ENCODE results near the gene NDUFS1. TPM values are rescaled to one million over a fixed set of nuclear protein-coding genes. Genes with fewer than 3 reads are reported as not detected.
"Not testable (repeated sequence)": the region's sequence is repeated elsewhere in the genome, so short reads cannot be mapped to it uniquely, and the experiment has no call there.

The NDUFS1 gene
- polyA plus RNA-seq, 4 donors = 61.0 to 81.6 (median 77.6) TPM

DNA sequence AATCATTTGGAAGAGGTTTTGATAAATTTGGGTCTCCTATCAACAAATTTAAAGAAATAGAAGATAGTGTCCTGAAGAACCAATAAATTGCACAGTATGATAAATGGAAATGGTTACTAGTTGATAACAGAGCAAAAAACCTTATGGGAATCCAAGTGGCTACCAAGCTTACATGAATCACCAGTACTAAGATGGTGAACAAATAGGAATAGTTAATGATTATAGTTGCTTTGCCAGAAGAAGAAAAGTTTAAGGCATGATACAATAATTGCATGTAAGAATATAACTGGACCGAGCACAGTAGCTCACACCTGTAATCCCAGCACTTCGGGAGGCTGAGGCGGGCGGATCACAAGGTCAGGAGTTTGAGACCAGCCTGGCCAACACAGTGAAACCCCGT, 53.7 kb downstream of the NDUFS1 start:
- no peak for DNase-seq (ENCODE audit: low read depth in 4 of 4, low spot score in 2 of 4)

DNA sequence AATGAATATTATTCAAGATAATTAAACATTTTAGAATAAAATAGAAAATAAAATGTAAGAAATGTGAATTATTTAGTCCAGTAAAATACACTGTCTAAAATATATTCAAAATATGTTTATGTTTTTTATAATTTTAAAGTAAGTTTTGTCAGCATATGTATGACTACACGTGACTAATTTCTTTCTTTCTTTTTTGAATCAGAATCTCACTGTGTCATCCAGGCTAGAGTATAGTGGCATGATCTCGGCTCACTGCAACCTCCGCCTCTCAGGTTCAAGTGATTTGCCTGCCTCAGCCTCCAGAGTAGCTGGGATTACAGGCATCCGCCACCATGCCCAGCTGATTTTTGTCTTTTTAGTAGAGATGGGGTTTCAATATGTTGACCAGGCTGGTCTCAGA, 54.2 kb downstream of the NDUFS1 start:
- DNase-seq (ENCODE audit: low read depth in 4 of 4, low spot score in 2 of 4) = no peak

DNA sequence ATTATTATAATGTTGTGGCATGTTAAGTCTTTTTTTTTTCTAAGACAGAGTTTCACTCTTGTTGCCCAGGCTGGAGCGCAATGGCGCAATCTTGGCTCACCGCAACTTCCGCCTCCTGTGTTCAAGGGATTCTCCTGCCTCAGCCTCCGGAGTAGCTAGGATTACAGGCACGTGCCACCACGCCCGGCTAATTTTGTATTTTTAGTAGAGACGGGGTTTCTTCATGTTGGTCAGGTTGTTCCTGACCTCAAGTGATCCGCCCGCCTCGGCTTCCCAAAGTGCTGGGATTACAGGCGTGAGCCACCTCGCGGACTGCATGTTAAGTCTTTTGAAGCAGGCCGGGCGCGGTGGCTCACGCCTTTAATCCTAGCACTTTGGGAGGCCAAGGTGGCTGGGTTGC, 60.4 kb downstream of the NDUFS1 start:
- not testable (repeated sequence) for DNase-seq (ENCODE audit: low read depth in 4 of 4, low spot score in 2 of 4)

DNA sequence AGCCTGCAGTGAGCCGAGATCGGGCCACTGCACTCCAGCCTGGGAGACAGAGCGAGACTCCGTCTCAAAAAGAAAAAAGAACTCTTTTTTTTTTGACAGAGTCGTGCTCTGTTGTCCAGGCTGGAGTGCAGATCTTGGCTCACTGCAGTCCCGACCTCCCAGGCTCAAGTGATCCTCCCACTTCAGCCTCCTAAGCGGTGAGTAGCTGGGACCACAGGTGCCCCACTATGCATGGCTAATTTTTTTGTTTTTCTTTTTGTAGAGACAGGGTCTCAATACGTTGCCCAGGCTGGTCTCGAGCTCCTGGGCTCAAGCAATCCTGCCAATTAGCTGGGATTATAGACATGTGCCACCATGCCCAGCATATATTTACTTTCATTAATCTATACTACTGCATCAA, 60.8 kb downstream of the NDUFS1 start:
- DNase-seq (ENCODE audit: low read depth in 4 of 4, low spot score in 2 of 4) = no peak

DNA sequence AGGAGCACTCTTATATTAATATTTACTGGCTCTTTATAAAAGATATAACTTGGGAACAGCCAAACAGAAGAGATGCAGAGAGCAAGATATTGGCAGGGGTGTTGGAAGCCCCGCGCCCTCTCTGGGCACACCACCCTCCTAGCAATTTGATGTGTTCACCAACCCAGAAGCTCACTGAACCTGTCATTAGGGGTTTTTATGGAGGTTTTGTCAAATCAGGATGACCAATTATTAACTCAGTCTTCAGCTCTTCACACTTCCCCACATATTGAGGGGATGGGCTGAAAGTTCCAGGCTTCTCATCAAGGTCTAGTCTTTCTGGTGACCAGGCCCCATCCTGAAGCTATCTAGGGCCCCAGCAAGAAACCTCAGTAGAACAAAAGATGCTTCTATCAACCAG, 62.4 kb downstream of the NDUFS1 start:
- no peak for DNase-seq (ENCODE audit: low read depth in 4 of 4, low spot score in 2 of 4)

DNA sequence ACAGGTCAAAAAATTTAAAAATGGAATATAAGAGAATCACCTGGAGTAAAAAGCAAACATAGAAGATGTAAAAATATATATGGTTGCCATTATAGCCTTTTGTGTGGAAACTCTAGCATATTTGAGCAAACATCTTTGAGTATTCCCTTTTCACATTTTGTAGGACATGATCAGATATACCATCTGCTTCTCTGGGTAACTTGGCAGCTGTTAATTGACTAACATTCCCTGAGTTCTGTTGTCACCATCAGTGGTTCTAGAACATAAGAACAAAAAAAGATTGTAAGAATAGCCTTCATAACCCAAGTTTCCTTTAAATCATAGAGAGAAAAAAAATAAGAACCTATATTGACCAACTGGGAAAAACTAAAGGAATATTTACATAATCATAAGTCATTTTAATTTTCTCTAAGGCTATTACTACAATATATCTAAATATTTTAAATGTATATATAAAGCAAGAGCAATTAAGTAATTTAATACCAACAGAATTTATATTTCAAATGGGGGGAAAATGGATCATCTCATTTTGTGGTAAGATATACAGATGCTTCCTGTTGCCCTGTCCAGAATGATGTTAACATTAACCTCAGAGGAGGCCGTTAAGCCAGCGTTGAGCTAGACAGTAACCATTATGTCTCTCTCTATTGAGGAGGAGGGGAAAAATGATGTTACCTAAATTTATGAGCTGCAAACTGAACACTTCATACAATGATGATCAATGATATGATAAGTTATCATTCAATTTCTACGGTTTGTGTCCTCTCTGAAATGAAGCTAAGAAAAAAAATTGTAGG, 63.5 kb downstream of the NDUFS1 start:
- no peak for DNase-seq (ENCODE audit: low read depth in 4 of 4, low spot score in 2 of 4)

DNA sequence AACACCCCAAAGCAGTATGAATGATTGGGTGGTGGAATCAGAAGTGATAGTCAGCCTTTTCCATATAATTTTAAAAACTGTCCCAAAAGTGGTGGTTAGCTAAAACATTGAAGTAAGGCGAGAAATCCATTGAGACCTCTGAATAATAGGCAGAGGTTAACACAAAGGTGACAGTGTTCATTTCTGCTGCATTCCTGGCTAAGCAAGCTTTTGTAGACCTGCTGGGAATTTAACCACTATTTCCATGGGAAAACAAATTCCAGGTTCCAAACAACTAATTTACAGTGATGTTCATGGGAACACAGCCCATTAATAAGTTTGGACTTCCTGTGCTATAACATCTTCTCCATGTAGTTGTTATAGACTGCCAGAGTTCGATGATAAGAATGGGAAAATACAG, 66.9 kb downstream of the NDUFS1 start:
- DNase-seq (ENCODE audit: low read depth in 4 of 4, low spot score in 2 of 4) = no peak

DNA sequence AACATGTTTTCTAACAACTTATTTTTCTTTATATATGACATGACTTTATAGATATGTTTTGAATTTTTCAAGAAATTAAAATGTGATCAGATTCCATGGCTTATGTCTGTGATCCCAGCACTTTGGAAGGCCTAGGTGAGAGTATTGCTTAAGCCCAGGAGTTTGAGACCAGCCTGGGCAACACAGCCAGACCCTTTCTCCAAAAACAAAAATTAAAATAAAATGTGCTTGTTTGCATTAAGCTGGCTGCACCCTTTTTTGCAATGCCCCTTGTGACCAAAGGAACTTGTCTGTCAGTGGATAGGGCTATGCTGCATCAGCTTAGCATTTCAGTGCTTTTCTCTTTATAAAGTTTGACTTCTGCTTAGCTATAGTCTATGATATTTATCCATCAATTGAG, 71.0 kb downstream of the NDUFS1 start:
- DNase-seq (ENCODE audit: low read depth in 4 of 4, low spot score in 2 of 4) = no peak

DNA sequence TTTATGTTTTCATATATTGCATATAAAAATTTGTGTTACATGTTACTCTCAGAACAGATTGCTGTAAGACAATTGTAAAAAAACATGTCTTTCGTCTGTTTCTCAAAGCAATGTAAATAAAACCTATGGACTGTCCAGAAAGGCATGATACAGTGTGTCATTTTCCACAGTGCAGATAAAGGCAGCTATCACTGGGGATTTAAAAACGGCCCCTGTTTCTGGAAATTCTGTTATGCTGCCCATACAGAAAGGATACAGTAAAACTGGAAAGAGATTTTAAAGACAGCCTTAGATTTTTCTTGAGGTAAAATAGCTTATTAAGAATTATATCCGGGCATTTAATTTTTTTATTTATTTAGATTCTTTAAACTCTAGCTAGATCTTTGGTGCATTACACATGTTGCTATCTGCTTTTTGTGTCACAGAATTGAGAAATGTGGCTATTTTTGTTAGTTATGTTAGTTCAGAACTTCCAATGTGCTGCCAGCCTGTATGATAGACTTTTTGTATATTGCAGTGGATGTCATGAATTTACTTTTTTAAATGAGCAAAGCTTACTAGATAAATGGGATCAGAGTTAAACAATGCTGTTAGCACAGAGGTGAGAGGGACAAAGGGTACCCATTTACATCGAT, 72.4 kb downstream of the NDUFS1 start:
- peak in 1 of 4 donors; percentile 18 for DNase-seq (ENCODE audit: low read depth in 4 of 4, low spot score in 2 of 4)

DNA sequence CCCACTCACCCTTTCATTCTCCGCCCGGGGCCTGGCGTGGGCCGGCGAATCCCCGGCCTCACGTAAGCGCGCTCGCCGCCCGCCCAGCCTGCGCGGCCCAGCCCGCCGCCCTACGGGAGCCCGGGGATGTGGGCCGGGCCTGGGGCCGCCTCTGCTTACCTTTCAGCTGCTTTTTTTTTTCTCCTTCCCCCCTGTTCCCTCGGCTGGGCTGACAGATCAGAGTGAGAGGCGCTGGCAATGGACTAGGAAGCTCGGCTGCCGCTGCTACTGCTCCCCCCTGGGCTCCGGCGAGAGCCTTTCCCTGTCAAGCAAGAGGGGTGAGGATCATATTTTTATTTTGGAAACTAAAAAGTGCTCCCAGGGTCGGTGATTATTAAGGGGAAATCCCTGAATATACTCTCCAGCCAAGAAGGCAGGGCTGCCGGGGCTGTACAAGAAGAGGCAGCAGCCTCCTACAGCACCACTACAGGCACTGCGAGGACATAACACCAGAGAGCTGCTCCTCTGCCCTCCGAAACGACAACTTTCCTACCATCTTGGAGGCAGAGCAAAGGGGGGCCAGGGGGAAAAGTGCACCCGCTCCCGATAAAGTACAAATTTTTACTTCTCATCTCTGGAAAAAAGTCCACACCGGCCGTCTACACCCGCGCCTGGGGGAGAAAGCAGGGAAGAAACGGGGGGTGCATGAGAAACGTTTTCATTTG, 73.3 kb downstream of the NDUFS1 start, which contains the start of gene INO80D:
Gene INO80D, minus strand, starts transcription at position 433 of the 704 bp plus-strand sequence. CDS start 23,158 bp downstream, outside the sequence.
- DNase-seq (ENCODE audit: low read depth in 4 of 4, low spot score in 2 of 4) = peak in 3 of 4 donors; percentile 74 to 79 (median 74)

DNA sequence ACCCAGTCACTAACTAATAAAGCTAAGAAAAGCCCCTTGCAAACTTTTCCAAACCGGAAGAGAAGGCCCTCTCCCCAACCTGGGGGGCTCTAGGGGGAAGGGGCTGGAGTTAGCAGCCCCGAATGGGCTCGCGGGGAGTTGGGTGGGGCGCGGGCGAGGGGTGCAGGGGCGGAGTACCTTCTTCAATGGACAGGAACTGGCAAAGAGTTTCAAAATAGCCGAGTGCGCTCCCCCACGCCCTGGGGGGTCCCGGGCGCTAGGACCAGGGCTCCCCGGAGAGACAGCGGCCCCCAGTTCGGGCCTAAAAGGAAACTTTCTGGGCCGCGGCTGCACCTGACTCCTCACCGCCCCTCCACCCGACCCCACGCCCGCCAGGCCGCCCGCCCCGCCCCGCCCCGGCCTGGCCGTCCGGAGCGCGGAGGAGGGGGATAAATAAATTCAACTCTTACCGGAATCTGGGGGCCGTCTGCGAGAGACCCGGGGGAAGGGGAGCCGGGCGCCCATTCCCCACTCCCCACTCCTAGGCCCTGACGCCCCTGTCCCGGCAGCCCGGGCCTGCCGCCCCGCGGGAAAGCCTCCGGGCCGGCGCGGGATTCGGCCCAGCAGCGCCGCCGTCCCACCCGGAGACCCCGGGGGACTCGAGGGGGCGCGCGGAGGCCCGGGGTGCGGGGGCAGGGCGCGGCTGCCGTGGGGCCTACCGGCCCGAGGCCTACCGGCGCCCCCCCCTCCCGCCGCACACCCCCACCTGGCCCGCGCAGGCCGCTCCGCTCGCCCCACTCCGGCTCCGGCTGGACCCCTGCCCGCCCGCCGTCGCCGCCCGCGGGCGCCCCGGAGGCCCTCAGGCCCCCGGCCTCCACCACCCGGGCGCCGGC, 74.1 kb downstream of the NDUFS1 start:
- peak in 2 of 4 donors; percentile 10 to 15 for DNase-seq (ENCODE audit: low read depth in 4 of 4, low spot score in 2 of 4)

DNA sequence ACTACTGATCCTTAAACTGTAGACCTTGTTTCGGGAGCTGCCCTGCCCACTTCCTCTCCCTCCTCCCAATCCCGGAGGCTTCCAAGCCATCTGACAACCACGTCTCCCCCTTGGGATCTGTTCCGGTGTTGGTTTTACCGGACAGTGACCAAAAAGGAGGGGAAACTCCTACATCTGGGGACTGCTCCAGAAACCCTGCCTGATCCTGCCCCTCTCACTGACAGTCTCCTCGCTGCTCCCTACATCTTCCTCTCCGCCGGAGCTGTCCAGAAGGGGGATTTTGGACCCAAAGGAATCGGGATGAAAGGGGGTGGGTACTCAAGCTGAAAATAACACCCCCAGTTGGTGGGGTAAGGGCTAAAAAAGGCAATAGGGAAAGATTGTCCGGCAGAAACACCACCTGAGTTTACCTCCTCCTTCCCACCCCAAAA, 74.8 kb downstream of the NDUFS1 start:
- DNase-seq (ENCODE audit: low read depth in 4 of 4, low spot score in 2 of 4) = peak in 3 of 4 donors; percentile 65 to 78 (median 68)

DNA sequence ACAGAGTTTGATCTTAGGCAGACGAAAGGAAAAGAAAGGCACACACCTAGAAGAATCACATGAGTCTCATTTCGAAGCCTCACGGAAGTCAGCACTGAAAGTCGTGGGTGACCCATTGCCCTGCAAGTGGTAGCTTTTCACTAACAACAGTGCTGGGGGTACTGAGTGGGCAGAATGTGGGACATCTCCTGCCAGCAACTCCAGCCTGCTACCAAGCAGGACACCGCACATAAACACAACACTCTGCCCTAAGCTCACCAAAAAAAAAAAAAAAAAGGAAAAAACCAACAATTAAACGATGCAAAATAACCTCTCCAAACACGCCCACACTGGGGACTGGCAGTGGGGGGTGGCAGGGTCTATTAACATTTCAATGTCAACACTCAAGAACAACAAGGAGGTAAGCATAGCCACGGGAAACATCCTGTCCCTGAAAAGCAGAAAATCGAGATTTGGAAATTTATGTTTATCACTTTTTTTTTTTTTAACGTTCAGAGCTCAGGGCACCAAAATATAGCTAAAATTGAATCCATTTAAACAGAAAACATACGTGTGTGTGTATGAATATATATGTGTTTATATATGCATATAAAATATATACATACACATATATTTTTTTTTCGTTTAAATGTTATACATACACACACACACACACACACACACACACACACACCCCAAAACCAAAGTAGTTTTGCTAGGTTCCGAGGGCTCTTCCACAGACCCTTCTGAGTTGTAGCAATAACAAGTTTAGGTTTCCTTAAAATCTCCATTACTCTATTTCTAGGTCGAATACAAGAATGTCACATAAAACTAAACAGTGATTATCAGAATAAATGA, 75.4 kb downstream of the NDUFS1 start:
- DNase-seq (ENCODE audit: low read depth in 4 of 4, low spot score in 2 of 4) = peak in 2 of 4 donors; percentile 11 to 16

DNA sequence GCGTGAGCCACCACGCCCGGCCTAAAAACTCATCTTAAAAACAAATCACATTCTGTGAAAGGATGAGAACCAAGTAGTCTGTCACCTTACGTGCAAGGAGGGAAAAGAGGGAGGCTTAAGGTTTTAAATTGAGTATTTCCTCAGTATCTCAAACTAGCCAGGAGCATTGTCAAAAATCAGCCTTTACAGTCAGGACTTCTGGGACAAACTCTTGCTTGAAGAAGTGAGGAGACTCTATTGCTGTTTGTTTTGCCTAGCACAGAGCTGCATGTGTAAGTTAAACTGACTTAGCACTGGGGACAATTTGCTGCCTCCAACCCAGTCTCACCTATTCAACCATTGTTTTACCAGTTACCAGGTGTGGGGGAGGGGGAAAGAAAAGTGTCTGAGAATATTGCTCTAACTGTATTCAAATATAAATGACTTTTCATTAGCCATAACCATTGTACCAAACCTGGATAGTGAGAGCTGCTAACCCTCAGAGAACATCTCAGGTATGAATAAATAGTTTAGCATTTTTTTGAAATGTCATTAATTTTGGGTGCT, 76.9 kb downstream of the NDUFS1 start:
- DNase-seq (ENCODE audit: low read depth in 4 of 4, low spot score in 2 of 4) = no peak

DNA sequence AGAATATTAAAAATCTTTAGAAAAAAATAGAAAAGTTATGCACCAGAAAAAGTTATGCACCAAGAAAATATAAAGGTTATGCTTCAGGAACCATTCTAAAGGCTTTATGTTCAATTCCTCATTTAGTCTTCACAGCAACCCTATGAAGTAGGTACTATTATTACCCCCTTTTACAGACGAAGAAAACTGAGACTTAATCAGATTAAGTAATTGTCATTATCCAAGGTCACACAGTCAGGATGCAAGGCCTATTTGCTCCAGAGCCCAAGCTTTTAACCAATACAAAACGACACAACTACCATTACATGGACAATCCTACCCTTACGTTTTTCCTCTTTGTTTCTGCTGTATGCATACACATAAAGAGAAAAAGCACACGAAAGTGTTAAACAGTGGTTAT, 78.3 kb downstream of the NDUFS1 start:
- no peak for DNase-seq (ENCODE audit: low read depth in 4 of 4, low spot score in 2 of 4)

DNA sequence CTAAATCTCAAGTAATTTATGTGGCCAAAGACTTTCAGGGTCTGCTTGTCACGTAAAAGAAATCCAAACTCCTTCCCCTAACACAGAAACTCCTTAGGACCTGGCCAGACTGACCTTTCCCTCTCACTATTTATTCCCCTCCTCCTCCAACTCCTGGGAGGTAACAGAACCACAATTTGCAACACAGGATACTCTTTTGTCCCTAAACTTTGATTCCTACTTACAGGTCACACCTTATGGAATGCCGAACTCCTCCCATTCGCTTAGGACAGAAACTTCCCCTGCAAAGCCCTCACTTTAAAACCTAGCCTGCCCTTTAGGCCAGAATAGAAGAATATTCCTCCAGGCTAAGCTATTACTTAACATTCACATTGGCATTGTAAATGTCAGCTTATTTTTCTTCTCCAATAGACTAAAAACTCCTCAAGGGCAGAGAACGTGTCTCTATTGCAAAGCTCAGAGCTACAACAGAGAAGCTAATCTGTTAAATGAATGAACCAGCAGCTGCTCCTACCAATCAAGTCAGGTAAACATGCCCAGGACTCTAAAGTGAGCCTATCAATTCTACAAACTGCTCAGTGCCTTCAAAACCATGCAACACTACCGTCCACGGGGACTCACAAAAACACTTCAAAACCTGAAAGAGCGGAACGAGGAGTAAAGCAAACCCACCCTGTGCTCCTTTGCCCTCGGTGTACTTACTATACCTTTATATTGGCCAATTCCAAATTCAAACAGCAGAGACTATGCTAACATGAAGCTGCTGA, 79.4 kb downstream of the NDUFS1 start:
- peak in 1 of 4 donors; percentile 11 for DNase-seq (ENCODE audit: low read depth in 4 of 4, low spot score in 2 of 4)

DNA sequence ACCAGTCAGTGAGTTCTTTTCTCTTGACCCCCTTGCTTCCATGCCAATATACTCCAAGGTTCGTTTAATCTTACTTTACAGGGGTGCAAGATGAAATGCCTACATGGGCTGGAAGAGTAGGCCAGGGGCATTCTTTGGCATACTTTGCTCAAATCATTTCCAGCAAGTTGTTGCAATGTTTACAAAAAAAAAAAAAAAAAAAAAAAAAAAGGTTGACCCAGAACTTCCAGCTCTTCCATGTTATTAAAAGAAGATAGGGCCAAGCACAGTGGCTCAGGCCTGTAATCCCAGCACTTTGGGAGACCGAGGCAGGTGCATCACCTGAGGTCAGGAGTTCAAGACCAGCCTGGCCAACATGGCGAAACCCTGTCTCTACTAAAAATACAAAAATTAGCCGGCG, 81.4 kb downstream of the NDUFS1 start:
- DNase-seq (ENCODE audit: low read depth in 4 of 4, low spot score in 2 of 4) = not testable (repeated sequence)

DNA sequence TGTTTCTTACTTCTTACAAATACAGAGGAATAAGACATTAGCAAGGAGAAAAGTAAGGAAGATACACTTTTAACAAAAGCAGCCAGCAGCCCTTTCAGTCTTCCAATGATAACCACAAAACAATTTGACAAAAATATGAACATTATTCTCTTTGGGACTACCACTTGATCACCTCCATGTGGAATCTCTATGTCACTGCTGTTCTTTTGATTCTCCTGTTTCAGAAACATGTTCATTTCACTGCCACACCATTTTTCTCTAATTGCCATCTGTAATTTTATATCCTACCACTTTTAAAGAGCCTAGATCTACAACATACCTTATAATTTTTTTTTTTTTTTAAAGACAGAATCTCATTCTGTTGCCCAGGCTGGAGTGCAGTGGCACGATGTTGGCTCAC, 84.1 kb downstream of the NDUFS1 start:
- DNase-seq (ENCODE audit: low read depth in 4 of 4, low spot score in 2 of 4) = no peak
